ENCODE results near the gene RAB24.

- TF ChIP-seq POLR2A (IDR thresholded peaks at IDR 0.05) (no peak), CTCF (IDR thresholded peaks at IDR 0.05) (no peak), EP300 (IDR thresholded peaks at IDR 0.05) (no peak), POLR2AphosphoS5 (IDR thresholded peaks at IDR 0.05) (no peak)
Measured at GRCh38 chr5:177293819-177294581, 9.5 kb downstream of the RAB24 start.

All from stomach (tissue), 4 donors.